GM23338 (cell line): ENCODE measurements around the gene BCS1L. TPM values are rescaled to one million over a fixed set of nuclear protein-coding genes. Genes with fewer than 3 reads are reported as not detected.

ENCODE experiments used
- ATAC-seq: fragments of 200-7000 bp; cut with Tn5 transposase; 3 replicates; pipeline ENCODE4 v1.9.1; 2020
- DNase-seq: peaks from one replicate; pipeline ENCODE4 v3.0.0-alpha.2; 2015; ENCODE audit warnings: low spot score
- H2AFZ ChIP-seq: fragments of 200-600 bp; sonication (generic); 2 replicates; pipeline ENCODE4 v1.8.0; 2016; ENCODE audit warnings: antibody characterized with exemption, mild to moderate bottlenecking, moderate library complexity
- H3F3A ChIP-seq: fragments of 200-600 bp; sonication (generic); replicated peaks from 2 replicates; pipeline ENCODE4 v1.8.0; 2017; ENCODE audit warnings: antibody characterized with exemption, mixed run types, low read depth
- H3K27ac ChIP-seq: fragments of 200-600 bp; sonication (generic); 2 replicates; pipeline ENCODE4 v1.6.1; 2016; ENCODE audit warnings: low read depth
- H3K27me3 ChIP-seq: fragments of 200-600 bp; sonication (generic); 2 replicates; pipeline ENCODE4 v1.8.0; 2016; ENCODE audit warnings: mild to moderate bottlenecking, mixed run types, moderate library complexity; ENCODE audit not compliant: insufficient read depth
- H3K36me3 ChIP-seq: fragments of 200-600 bp; sonication (generic); 2 replicates; pipeline ENCODE4 v1.8.0; 2016; ENCODE audit warnings: mild to moderate bottlenecking; ENCODE audit not compliant: insufficient read depth
- H3K4me1 ChIP-seq: fragments of 200-600 bp; sonication (generic); 2 replicates; pipeline ENCODE4 v1.8.0; 2016; ENCODE audit warnings: mild to moderate bottlenecking, moderate library complexity; ENCODE audit not compliant: insufficient read depth
- H3K4me2 ChIP-seq: fragments of 200-600 bp; sonication (generic); 2 replicates; pipeline ENCODE4 v1.7.1; 2017; ENCODE audit warnings: mixed run types
- H3K4me3 ChIP-seq: fragments of 200-600 bp; sonication (generic); 2 replicates; pipeline ENCODE4 v1.6.1; 2016; ENCODE audit warnings: mixed run types
- H3K79me2 ChIP-seq: fragments of 200-600 bp; sonication (generic); replicated peaks from 2 replicates; pipeline ENCODE4 v1.8.0; 2017; ENCODE audit warnings: mild to moderate bottlenecking; ENCODE audit not compliant: insufficient read depth
- H3K9me2 ChIP-seq: fragments of 200-600 bp; sonication (generic); 2 replicates; pipeline ENCODE4 v1.8.0; 2017; ENCODE audit not compliant: insufficient read depth
- H4K20me1 ChIP-seq: fragments of 200-600 bp; sonication (generic); replicated peaks from 2 replicates; pipeline ENCODE4 v1.8.0; 2017; ENCODE audit warnings: mild to moderate bottlenecking; ENCODE audit not compliant: insufficient read depth
- H3K27ac Mint-ChIP-seq: 2 replicates; pipeline ENCODE4 v1.8.0; 2020; ENCODE audit warnings: inconsistent platforms, mild to moderate bottlenecking, moderate library complexity, mixed read lengths
- H3K27me3 Mint-ChIP-seq: 3 replicates; pipeline ENCODE4 v1.8.0; 2022; ENCODE audit warnings: low read depth, mild to moderate bottlenecking, moderate library complexity, mixed read lengths, inconsistent platforms; ENCODE audit not compliant: insufficient read depth, poor library complexity
- H3K36me3 Mint-ChIP-seq: 3 replicates; pipeline ENCODE4 v1.8.0; 2021; ENCODE audit warnings: low read depth, mild to moderate bottlenecking, inconsistent platforms, moderate library complexity, mixed read lengths
- H3K4me1 Mint-ChIP-seq: 3 replicates; pipeline ENCODE4 v1.8.0; 2020; ENCODE audit warnings: mild to moderate bottlenecking, inconsistent platforms, mixed read lengths
- H3K4me3 Mint-ChIP-seq: 3 replicates; pipeline ENCODE4 v1.8.0; 2021; ENCODE audit warnings: moderate library complexity, mild to moderate bottlenecking, inconsistent platforms, mixed read lengths
- H3K9me3 Mint-ChIP-seq: 3 replicates; pipeline ENCODE4 v1.8.0; 2020; ENCODE audit warnings: moderate library complexity, mild to moderate bottlenecking, inconsistent platforms, mixed read lengths
- CREB1 ChIP-seq: fragments of 250-450 bp; sonication (Bioruptor Pico); IDR thresholded peaks from 2 replicates; pipeline ENCODE4 v1.5.0; 2020; ENCODE audit warnings: low read depth, mild to moderate bottlenecking, moderate library complexity
- NANOG ChIP-seq: IDR thresholded peaks from 2 replicates; pipeline ENCODE4 v1.6.1; 2016; ENCODE audit warnings: antibody characterized with exemption, borderline replicate concordance
- POLR2AphosphoS5 ChIP-seq: IDR thresholded peaks from 2 replicates; pipeline ENCODE4 v1.6.1; 2016; ENCODE audit warnings: antibody characterized with exemption, low read depth
- long read RNA-seq: library from polyadenylated mRNA; unstranded; transcript quantifications from one replicate; pipeline ENCODE4 v2.0.0, GENCODE V29; 2020; ENCODE audit not compliant: unreplicated experiment
- polyA plus RNA-seq: library from polyadenylated mRNA; unstranded; fragments of >200 nt; fragmentation: Nextera tagmentation; extraction: Ambion mirVana; gene quantifications from 2 replicates; pipeline ENCODE4 v1.2.1, GENCODE V29; 2016
- total RNA-seq: library from RNA; depleted of rRNA; stranded (reverse); fragments of >200 nt; shearing (Covaris generic); gene quantifications from 2 replicates; pipeline ENCODE4 v1.2.3, GENCODE V29; 2014; rRNA removed
- TF ChIP-seq, protein P1 (sequence below): fragments of 250-450 bp; sonication (Bioruptor Pico); IDR thresholded peaks from 2 replicates; pipeline ENCODE4 v1.5.0; 2020; ENCODE audit warnings: mild to moderate bottlenecking, moderate library complexity
- TF ChIP-seq, protein P2 (sequence below): IDR thresholded peaks from 2 replicates; pipeline ENCODE4 v1.6.1; 2016; ENCODE audit warnings: antibody characterized with exemption

The BCS1L gene, protein sequence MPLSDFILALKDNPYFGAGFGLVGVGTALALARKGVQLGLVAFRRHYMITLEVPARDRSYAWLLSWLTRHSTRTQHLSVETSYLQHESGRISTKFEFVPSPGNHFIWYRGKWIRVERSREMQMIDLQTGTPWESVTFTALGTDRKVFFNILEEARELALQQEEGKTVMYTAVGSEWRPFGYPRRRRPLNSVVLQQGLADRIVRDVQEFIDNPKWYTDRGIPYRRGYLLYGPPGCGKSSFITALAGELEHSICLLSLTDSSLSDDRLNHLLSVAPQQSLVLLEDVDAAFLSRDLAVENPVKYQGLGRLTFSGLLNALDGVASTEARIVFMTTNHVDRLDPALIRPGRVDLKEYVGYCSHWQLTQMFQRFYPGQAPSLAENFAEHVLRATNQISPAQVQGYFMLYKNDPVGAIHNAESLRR
- total RNA-seq (16.9 and 23.5 TPM in 2 replicates), polyA plus RNA-seq (28.9 and 31.6 TPM in 2 replicates)
- long read RNA-seq, transcript BCS1L-201 (8 exons, 1,454 nt) = major isoform, 16 of 27 reads
- long read RNA-seq, partial matches to known transcripts = 4 of 27 reads
- long read RNA-seq, other reads (novel, unspliced or antisense) = 6 of 27 reads

DNA sequence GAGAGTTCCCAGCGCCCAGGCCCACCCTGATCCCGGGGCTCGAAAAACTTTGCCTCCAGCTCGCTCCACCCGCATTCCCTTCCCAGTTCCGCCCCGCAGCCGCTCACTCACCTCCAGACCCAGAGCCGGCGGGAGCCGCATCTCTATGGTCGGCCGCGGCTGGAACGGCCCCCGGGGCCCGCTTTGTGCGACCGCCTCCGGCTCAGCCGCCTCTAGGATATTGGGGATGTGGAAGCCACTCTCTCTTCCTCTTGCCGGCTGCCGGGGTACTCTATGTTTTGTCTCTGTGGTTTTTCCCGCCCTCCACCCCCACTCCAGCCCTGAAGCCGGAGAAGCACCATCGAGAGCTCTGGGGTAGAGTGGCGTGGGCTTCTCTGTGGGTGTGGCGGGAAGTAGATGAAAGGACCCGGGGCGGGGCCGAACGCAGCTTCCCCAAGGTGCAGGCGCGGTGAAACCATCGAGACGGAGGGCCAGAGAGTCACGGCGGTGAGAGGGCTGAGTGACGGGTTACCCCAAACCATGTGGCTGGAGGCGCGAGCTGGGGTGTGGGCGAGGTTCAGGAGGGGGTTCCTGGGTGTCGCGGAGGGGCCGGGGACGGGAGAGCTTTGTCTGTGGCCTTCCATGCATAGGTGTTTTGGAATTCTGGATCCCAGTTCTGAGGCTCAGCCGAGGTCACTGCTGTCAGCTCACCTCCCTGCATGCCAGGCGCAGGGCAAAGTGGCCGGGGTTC lies at the start of gene BCS1L, which contains the start of gene ZNF142:
BCS1L (plus strand) TSS at position 426 of the 730 bp plus-strand sequence. CDS start 1,305 bp downstream, outside the sequence.
ZNF142 (minus strand) TSS at position 366 of the 730 bp plus-strand sequence. CDS start 3,194 bp downstream, outside the sequence.
- 0 out of 2 replicates have a peak, but pooled peaks cover 12% of the 10 kb centered on the region for H3F3A ChIP-seq
- peak within 1 kb of the TSS; percentile 81 for H3K27ac ChIP-seq
- TF ChIP-seq, protein P1, sequence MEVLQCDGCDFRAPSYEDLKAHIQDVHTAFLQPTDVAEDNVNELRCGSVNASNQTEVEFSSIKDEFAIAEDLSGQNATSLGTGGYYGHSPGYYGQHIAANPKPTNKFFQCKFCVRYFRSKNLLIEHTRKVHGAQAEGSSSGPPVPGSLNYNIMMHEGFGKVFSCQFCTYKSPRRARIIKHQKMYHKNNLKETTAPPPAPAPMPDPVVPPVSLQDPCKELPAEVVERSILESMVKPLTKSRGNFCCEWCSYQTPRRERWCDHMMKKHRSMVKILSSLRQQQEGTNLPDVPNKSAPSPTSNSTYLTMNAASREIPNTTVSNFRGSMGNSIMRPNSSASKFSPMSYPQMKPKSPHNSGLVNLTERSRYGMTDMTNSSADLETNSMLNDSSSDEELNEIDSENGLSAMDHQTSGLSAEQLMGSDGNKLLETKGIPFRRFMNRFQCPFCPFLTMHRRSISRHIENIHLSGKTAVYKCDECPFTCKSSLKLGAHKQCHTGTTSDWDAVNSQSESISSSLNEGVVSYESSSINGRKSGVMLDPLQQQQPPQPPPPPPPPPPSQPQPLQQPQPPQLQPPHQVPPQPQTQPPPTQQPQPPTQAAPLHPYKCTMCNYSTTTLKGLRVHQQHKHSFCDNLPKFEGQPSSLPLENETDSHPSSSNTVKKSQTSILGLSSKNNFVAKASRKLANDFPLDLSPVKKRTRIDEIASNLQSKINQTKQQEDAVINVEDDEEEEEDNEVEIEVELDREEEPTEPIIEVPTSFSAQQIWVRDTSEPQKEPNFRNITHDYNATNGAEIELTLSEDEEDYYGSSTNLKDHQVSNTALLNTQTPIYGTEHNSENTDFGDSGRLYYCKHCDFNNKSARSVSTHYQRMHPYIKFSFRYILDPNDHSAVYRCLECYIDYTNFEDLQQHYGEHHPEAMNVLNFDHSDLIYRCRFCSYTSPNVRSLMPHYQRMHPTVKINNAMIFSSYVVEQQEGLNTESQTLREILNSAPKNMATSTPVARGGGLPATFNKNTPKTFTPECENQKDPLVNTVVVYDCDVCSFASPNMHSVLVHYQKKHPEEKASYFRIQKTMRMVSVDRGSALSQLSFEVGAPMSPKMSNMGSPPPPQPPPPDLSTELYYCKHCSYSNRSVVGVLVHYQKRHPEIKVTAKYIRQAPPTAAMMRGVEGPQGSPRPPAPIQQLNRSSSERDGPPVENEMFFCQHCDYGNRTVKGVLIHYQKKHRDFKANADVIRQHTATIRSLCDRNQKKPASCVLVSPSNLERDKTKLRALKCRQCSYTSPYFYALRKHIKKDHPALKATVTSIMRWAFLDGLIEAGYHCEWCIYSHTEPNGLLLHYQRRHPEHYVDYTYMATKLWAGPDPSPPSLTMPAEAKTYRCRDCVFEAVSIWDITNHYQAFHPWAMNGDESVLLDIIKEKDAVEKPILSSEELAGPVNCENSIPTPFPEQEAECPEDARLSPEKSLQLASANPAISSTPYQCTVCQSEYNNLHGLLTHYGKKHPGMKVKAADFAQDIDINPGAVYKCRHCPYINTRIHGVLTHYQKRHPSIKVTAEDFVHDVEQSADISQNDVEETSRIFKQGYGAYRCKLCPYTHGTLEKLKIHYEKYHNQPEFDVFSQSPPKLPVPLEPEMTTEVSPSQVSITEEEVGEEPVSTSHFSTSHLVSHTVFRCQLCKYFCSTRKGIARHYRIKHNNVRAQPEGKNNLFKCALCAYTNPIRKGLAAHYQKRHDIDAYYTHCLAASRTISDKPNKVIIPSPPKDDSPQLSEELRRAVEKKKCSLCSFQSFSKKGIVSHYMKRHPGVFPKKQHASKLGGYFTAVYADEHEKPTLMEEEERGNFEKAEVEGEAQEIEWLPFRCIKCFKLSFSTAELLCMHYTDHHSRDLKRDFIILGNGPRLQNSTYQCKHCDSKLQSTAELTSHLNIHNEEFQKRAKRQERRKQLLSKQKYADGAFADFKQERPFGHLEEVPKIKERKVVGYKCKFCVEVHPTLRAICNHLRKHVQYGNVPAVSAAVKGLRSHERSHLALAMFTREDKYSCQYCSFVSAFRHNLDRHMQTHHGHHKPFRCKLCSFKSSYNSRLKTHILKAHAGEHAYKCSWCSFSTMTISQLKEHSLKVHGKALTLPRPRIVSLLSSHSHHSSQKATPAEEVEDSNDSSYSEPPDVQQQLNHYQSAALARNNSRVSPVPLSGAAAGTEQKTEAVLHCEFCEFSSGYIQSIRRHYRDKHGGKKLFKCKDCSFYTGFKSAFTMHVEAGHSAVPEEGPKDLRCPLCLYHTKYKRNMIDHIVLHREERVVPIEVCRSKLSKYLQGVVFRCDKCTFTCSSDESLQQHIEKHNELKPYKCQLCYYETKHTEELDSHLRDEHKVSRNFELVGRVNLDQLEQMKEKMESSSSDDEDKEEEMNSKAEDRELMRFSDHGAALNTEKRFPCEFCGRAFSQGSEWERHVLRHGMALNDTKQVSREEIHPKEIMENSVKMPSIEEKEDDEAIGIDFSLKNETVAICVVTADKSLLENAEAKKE (CRISPR knock-in tag) = no peak
- TF ChIP-seq NANOG (no peak), POLR2AphosphoS5 (peak; percentile 86), CREB1 (CRISPR knock-in tag) (peak; percentile 50; the same call in 1 of the 2 replicates)
- TF ChIP-seq, protein P2, sequence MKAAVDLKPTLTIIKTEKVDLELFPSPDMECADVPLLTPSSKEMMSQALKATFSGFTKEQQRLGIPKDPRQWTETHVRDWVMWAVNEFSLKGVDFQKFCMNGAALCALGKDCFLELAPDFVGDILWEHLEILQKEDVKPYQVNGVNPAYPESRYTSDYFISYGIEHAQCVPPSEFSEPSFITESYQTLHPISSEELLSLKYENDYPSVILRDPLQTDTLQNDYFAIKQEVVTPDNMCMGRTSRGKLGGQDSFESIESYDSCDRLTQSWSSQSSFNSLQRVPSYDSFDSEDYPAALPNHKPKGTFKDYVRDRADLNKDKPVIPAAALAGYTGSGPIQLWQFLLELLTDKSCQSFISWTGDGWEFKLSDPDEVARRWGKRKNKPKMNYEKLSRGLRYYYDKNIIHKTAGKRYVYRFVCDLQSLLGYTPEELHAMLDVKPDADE = peak; percentile 76
- Mint-ChIP-seq H3K36me3 (peaks cover 58% of the 10 kb centered on the region), H3K27ac (peak within 1 kb of the TSS; percentile 89), H3K4me3 (peak within 1 kb of the TSS; percentile 95), H3K27me3 (no peaks in the 10 kb centered on the region), H3K9me3 (no peaks in the 10 kb centered on the region), H3K4me1 (peaks cover 8% of the 10 kb centered on the region)
- DNase-seq = peak; percentile 97
- no peaks in the 10 kb centered on the region for H3K9me2 ChIP-seq
- no peaks in the 10 kb centered on the region for H3K27me3 ChIP-seq
- H3K36me3 ChIP-seq = peaks cover 22% of the 10 kb centered on the region
- peaks cover 16% of the 10 kb centered on the region for H4K20me1 ChIP-seq
- H3K79me2 ChIP-seq = peaks cover 16% of the 10 kb centered on the region
- peak; percentile 93 for ATAC-seq
- peaks cover 5% of the 10 kb centered on the region for H3K4me1 ChIP-seq
- peak within 1 kb of the TSS; percentile 97 for H3K4me3 ChIP-seq
- H3K4me2 ChIP-seq = peak within 1 kb of the TSS; percentile 95
- H2AFZ ChIP-seq = peak within 1 kb of the TSS; percentile 98
